ENCODE data around the gene MPEG1.

MPEG1 gene

GRCh38 chr11:59188954-59189353 is 23.8 kb downstream of the MPEG1 start:
- Mint-ChIP-seq H3K4me1 (peaks cover 11 to 46% of the 10 kb centered on the region in 2 donors), H3K36me3 (peaks cover 39 to 50% of the 10 kb centered on the region in 2 donors), H3K27ac (peak overlapping the region; percentile 28), H3K27me3 (no peaks in the 10 kb centered on the region), H3K4me3 (no peak overlapping the region), H3K9me3 (no peaks in the 10 kb centered on the region)
- no peak for ATAC-seq (replicated peaks)
- DNase-seq, result no peak

DNA sequence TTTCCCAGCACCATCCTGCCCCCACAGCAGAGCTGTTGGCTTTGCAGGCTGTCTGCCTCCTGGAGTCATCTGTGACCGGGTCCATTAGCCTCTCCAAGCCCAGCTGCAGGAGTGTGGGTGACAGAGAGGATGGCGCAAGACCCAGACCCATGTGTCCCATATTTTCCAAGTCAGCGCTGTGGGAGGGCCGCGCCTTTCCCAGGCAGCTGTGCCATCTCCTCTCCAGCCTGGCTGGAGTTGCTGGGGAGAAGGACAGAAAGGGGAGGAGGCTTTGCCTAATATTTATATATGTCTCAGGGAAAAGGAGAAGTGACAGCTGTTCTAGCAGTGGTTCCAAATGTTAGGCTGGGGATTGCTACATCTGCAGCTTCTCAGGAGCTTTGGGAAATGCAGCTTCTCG is 25.1 kb downstream of the MPEG1 start:
- no peak for DNase-seq

GRCh38 chr11:59187035-59187434 is 25.7 kb downstream of the MPEG1 start:
- Mint-ChIP-seq H3K36me3 (peaks cover 35 to 51% of the 10 kb centered on the region in 2 donors), H3K9me3 (no peaks in the 10 kb centered on the region), H3K4me3 (no peak overlapping the region), H3K27me3 (no peaks in the 10 kb centered on the region), H3K4me1 (peaks cover 14 to 51% of the 10 kb centered on the region in 2 donors), H3K27ac (no peak overlapping the region)
- no peak for DNase-seq
- no peak for ATAC-seq (replicated peaks)

More for the DNA sequence above, 25.1 kb downstream of the MPEG1 start:
- Mint-ChIP-seq H3K36me3 (peaks cover 38 to 54% of the 10 kb centered on the region in 2 donors), H3K27me3 (no peaks in the 10 kb centered on the region), H3K9me3 (no peaks in the 10 kb centered on the region), H3K4me3 (no peak overlapping the region), H3K27ac (no peak overlapping the region), H3K4me1 (peaks cover 13 to 51% of the 10 kb centered on the region in 2 donors)
- ATAC-seq (replicated peaks), result no peak

DNA sequence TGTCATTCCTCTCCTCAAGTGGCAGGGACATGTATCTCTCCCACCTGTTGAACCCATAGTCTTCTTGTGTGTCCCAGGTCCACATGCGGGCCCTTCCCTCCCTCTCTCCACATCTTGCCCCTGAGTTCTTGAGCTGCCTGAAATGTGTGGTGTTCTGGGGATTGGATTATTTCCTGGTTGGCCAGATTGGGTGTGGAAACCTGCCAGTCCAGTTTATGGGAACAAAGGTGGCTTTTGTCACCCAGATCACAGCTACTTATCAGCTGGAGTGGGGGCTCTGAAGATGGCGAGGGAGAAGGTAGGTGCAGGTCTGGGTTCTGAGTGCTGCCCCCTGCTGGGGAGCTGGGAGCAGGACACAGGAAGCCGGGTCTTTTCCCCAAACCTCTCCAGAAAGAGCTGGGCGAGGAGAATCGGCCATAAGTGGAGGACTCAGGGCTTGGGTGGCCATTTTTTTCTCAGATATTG is 26.6 kb downstream of the MPEG1 start:
- H3K27ac Mint-ChIP-seq, result peak overlapping the region; percentile 56
- DNase-seq, result no peak
- ATAC-seq (replicated peaks), result peak; percentile 63 to 75
- H3K4me3 Mint-ChIP-seq, result no peak overlapping the region
- H3K27me3 Mint-ChIP-seq, result no peaks in the 10 kb centered on the region
- H3K4me1 Mint-ChIP-seq, result peaks cover 17 to 51% of the 10 kb centered on the region in 2 donors
- peaks cover 31 to 57% of the 10 kb centered on the region in 2 donors for H3K36me3 Mint-ChIP-seq
- H3K9me3 Mint-ChIP-seq, result no peaks in the 10 kb centered on the region

DNA sequence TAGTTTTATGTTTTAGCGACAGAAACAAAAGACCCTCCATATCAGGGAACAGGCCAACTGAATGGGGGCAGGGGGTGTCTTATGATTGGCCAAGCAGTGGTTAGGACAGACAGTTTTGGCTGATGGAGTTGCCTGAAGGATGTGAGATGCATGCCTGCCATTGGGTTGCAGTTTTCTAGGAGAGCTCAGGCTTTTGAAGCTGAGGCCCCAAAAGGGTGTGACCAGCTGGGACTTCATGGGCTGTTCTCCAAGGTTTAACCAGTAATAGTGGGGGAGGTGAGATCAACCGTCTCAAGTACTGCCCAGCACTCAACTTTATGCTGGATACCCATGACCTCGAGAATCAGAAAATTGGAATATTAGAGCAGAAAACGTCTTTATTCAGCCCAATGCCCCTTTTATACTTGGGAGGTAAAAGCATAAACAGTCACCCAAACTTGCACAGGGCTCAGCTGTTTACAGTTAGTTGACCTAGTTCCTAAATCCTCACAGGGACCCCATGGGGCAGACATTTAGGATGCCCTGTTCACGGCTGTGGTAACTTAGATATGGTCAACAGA is 27.3 kb downstream of the MPEG1 start:
- Mint-ChIP-seq H3K9me3 (no peaks in the 10 kb centered on the region), H3K27me3 (no peaks in the 10 kb centered on the region), H3K36me3 (peaks cover 25 to 51% of the 10 kb centered on the region in 2 donors), H3K27ac (no peak overlapping the region), H3K4me1 (peaks cover 18 to 44% of the 10 kb centered on the region in 2 donors), H3K4me3 (no peak overlapping the region)
- DNase-seq (no peak), ATAC-seq (replicated peaks) (no peak)

GRCh38 chr11:59184691-59185339 is 27.9 kb downstream of the MPEG1 start:
- no peak overlapping the region for H3K4me3 Mint-ChIP-seq
- no peaks in the 10 kb centered on the region for H3K9me3 Mint-ChIP-seq
- no peaks in the 10 kb centered on the region for H3K27me3 Mint-ChIP-seq
- ATAC-seq (replicated peaks), result no peak
- no peak for DNase-seq
- H3K36me3 Mint-ChIP-seq, result peaks cover 25 to 50% of the 10 kb centered on the region in 2 donors
- H3K27ac Mint-ChIP-seq, result peak overlapping the region; percentile 10
- H3K4me1 Mint-ChIP-seq, result peaks cover 22 to 38% of the 10 kb centered on the region in 2 donors

- Mint-ChIP-seq H3K36me3 (peaks cover 30 to 53% of the 10 kb centered on the region in 2 donors), H3K4me3 (no peak overlapping the region), H3K4me1 (peaks cover 23 to 35% of the 10 kb centered on the region in 2 donors), H3K27ac (no peak overlapping the region), H3K9me3 (peaks cover 5 to 7% of the 10 kb centered on the region in 2 donors), H3K27me3 (no peaks in the 10 kb centered on the region)
- DNase-seq (no peak), ATAC-seq (replicated peaks) (no peak)
Measured at GRCh38 chr11:59183771-59184170, 29.0 kb downstream of the MPEG1 start.

DNA sequence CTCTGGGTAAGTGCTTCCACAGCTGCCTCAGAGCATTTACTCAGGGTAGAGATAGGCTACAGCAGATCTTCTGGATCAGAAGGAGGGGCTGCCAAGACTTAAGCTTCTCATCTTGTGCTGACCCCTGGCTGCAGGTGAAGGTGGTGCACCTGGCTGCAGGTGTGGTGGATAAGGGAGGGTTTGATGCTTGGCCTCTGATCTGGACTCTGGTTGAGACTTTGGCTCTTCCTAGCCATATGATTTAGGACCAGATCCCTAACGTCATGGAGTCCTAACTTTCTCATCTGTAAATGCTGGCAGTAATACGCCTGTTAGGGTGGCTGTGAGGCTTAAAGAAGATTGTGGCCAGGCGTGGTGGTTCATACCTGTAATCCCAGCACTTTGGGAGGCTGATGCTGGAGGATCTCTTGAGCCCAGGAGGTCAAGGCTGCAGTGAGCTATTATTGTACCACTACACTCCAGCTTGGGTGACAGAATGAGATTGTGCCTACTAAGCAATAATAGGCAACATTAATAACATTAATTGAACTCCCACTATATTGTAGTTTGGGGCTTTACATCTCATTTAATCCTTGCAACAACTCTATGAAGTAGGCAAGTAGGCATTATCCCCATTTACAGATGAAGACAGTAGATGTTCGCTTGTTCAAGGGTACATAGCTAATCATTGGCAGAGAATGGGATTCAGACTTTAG is 30.1 kb downstream of the MPEG1 start:
- no peak for DNase-seq
- Mint-ChIP-seq H3K27me3 (no peaks in the 10 kb centered on the region), H3K4me3 (no peak overlapping the region), H3K9me3 (peaks cover 8 to 11% of the 10 kb centered on the region in 2 donors), H3K4me1 (peaks cover 26 to 27% of the 10 kb centered on the region in 2 donors), H3K27ac (no peak overlapping the region), H3K36me3 (peaks cover 34 to 57% of the 10 kb centered on the region in 2 donors)
- ATAC-seq (replicated peaks), result peak; percentile 43 to 46

GRCh38 chr11:59181746-59182456 is 30.8 kb downstream of the MPEG1 start:
- Mint-ChIP-seq H3K27ac (no peak overlapping the region), H3K4me1 (peaks cover 21 to 24% of the 10 kb centered on the region in 2 donors), H3K27me3 (no peaks in the 10 kb centered on the region)

DNA sequence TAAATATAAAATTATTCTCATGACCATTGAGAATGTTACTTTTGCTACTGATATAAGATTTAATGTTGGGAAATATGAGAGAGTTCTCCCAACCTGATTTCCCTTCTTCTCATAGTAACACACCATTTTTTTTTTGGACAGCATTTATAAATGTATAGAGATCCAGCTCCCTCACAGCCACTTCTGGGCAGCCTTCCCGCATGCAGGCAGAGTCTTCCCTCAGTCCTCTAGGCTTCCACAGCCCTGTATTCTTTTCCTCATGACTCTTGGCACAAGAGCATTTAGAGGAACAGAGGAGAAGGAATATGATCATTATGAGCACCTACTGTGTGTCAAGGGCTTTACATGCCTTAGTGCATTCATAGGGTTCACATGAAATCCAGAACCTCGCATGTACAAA is 31.8 kb downstream of the MPEG1 start:
- Mint-ChIP-seq H3K27ac (no peak overlapping the region), H3K4me3 (no peak overlapping the region)
- no peak for DNase-seq

More at GRCh38 chr11:59181746-59182456, 30.8 kb downstream of the MPEG1 start:
- Mint-ChIP-seq H3K4me3 (no peak overlapping the region), H3K9me3 (peaks cover 8 to 11% of the 10 kb centered on the region in 2 donors), H3K36me3 (peaks cover 37 to 60% of the 10 kb centered on the region in 2 donors)
- DNase-seq, result no peak
- no peak for ATAC-seq (replicated peaks)

GRCh38 chr11:59180168-59180776 is 32.5 kb downstream of the MPEG1 start:
- Mint-ChIP-seq H3K27me3 (no peaks in the 10 kb centered on the region), H3K36me3 (peaks cover 31 to 57% of the 10 kb centered on the region in 2 donors), H3K4me1 (peaks cover 14 to 26% of the 10 kb centered on the region in 2 donors), H3K27ac (no peak overlapping the region), H3K9me3 (peaks cover 8 to 11% of the 10 kb centered on the region in 2 donors), H3K4me3 (no peak overlapping the region)
- no peak for ATAC-seq (replicated peaks)
- no peak for DNase-seq

More for the DNA sequence above, 31.8 kb downstream of the MPEG1 start:
- Mint-ChIP-seq H3K27me3 (no peaks in the 10 kb centered on the region), H3K9me3 (peaks cover 8 to 11% of the 10 kb centered on the region in 2 donors), H3K36me3 (peaks cover 34 to 60% of the 10 kb centered on the region in 2 donors), H3K4me1 (peaks cover 13 to 23% of the 10 kb centered on the region in 2 donors)
- ATAC-seq (replicated peaks), result no peak

GRCh38 chr11:59179121-59179520 is 33.6 kb downstream of the MPEG1 start:
- Mint-ChIP-seq H3K27ac (no peak overlapping the region), H3K9me3 (peaks cover 8 to 11% of the 10 kb centered on the region in 2 donors), H3K36me3 (peaks cover 26 to 51% of the 10 kb centered on the region in 2 donors), H3K27me3 (no peaks in the 10 kb centered on the region), H3K4me3 (no peak overlapping the region), H3K4me1 (peaks cover 19 to 31% of the 10 kb centered on the region in 2 donors)
- ATAC-seq (replicated peaks) (no peak), DNase-seq (no peak)

DNA sequence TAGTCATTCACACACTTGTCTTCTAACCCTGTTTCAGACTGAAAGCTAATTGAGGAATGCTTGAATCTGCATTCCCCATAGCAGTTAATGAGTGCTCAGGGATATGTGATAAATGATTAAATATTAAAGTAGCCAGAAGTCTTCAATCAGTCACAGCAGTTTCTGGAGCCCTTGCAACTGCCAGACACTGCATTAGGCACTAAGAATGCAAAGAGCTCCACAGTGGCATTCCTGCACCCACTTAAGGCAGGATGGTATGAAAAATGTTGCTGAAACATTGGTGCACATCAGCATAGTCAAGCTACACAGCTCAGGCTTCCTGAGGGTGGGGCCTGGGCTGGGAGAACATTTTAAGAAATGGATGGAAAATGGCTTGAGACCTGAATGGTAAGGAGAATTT is 34.3 kb downstream of the MPEG1 start:
- Mint-ChIP-seq H3K36me3 (peaks cover 23 to 45% of the 10 kb centered on the region in 2 donors), H3K9me3 (peaks cover 8 to 11% of the 10 kb centered on the region in 2 donors), H3K4me3 (no peak overlapping the region), H3K4me1 (peaks cover 24 to 36% of the 10 kb centered on the region in 2 donors), H3K27me3 (no peaks in the 10 kb centered on the region), H3K27ac (no peak overlapping the region)
- DNase-seq, result no peak
- no peak for ATAC-seq (replicated peaks)
